IMR-90 (cell line): ENCODE data around the gene WIPI1. TPM values are rescaled to one million over a fixed set of nuclear protein-coding genes. Genes with fewer than 3 reads are reported as not detected.
"Not testable (repeated sequence)": the region's sequence is repeated elsewhere in the genome, so short reads cannot be mapped to it uniquely, and the experiment has no call there.

Source experiments
- ATAC-seq: fragments of 200-7000 bp; cut with Tn5 transposase; 2 replicates; pipeline ENCODE4 v1.9.1; 2020; ENCODE audit warnings: low read depth, mild to moderate bottlenecking, moderate library complexity
- BruUV-seq: library from RNA; stranded (reverse); fragments of 400-500 nt; replicated peaks from 2 replicates; lab custom pipeline; 2021; lab: Mats Ljungman, UMichigan
- CTCF ChIA-PET: fragments of 300-600 bp; formaldehyde crosslinking; extraction: SDS; loops from one replicate; lab custom pipeline; 2021; ENCODE audit warnings: antibody characterized with exemption; lab: Yijun Ruan, JAX
- POLR2A ChIA-PET: fragments of 300-600 bp; sonication (Branson Sonifier 250); formaldehyde crosslinking; loops from one replicate; lab custom pipeline; 2022; ENCODE audit warnings: antibody characterized with exemption; ENCODE audit not compliant: unreplicated experiment; lab: Charles Lee
- DNase-seq: peaks from one replicate; pipeline ENCODE4 v3.0.0; 2013
- H2AFZ ChIP-seq: replicated peaks from 2 replicates; pipeline ENCODE3; 2013; ENCODE audit warnings: low read length, mild to moderate bottlenecking; ENCODE audit not compliant: poor library complexity
- H2AK5ac ChIP-seq: 2 replicates; pipeline ENCODE4 v1.6.1; 2013; ENCODE audit warnings: low read depth, low read length, inconsistent platforms
- H2AK9ac ChIP-seq: replicated peaks from 2 replicates; pipeline ENCODE3; 2013; ENCODE audit warnings: mild to moderate bottlenecking, low read depth, low read length, moderate library complexity; ENCODE audit not compliant: poor library complexity
- H2BK120ac ChIP-seq: 2 replicates; pipeline ENCODE4 v1.6.1; 2013; ENCODE audit warnings: low read depth, low read length, inconsistent platforms
- H2BK15ac ChIP-seq: 3 replicates; pipeline ENCODE4 v1.6.1; 2013; ENCODE audit warnings: low read depth, low read length, inconsistent platforms
- H2BK20ac ChIP-seq: 2 replicates; pipeline ENCODE4 v1.6.1; 2013; ENCODE audit warnings: low read depth, mild to moderate bottlenecking, inconsistent platforms, low read length, moderate library complexity
- H2BK5ac ChIP-seq: 2 replicates; pipeline ENCODE4 v1.6.1; 2013; ENCODE audit warnings: mild to moderate bottlenecking, low read depth, low read length, inconsistent platforms; ENCODE audit not compliant: poor library complexity, severe bottlenecking
- H3K14ac ChIP-seq: replicated peaks from 2 replicates; pipeline ENCODE4 v1.6.1; 2013; ENCODE audit warnings: low read depth, low read length, inconsistent platforms
- H3K18ac ChIP-seq: 2 replicates; pipeline ENCODE4 v1.6.1; 2013; ENCODE audit warnings: low read depth, low read length, control low read depth
- H3K23ac ChIP-seq: 2 replicates; pipeline ENCODE4 v1.6.1; 2013; ENCODE audit warnings: low read depth, low read length, inconsistent platforms
- H3K27ac ChIP-seq: 2 replicates; pipeline ENCODE4 v1.5.1; 2013; ENCODE audit warnings: mild to moderate bottlenecking, control low read depth, low read length; ENCODE audit not compliant: insufficient read depth
- H3K27me3 ChIP-seq: 2 replicates; pipeline ENCODE4 v1.6.1; 2013; ENCODE audit warnings: low read length; ENCODE audit not compliant: control insufficient read depth, insufficient read depth
- H3K36me3 ChIP-seq: 2 replicates; pipeline ENCODE4 v1.6.1; 2013; ENCODE audit warnings: low read length, mixed read lengths; ENCODE audit not compliant: control insufficient read depth, insufficient read depth
- H3K4ac ChIP-seq: 2 replicates; pipeline ENCODE4 v1.6.1; 2013; ENCODE audit warnings: low read depth, low read length, inconsistent platforms
- H3K4me1 ChIP-seq: 2 replicates; pipeline ENCODE4 v1.6.1; 2013; ENCODE audit warnings: low read length, mixed read lengths; ENCODE audit not compliant: control insufficient read depth, insufficient read depth
- H3K4me2 ChIP-seq: 2 replicates; pipeline ENCODE4 v1.6.1; 2013; ENCODE audit warnings: low read depth, mild to moderate bottlenecking, control low read depth, low read length, moderate library complexity
- H3K4me3 ChIP-seq: 2 replicates; pipeline ENCODE4 v1.5.1; 2013; ENCODE audit warnings: low read depth, mild to moderate bottlenecking, control low read depth, low read length, moderate library complexity; ENCODE audit not compliant: insufficient read depth
- H3K56ac ChIP-seq: 2 replicates; pipeline ENCODE4 v1.6.1; 2013; ENCODE audit warnings: low read length, inconsistent platforms; ENCODE audit not compliant: insufficient read depth; ENCODE audit errors: extremely low read depth
- H3K79me1 ChIP-seq, 2 experiments: 2 replicates each; pipeline ENCODE4 v1.6.1; 2013; ENCODE audit warnings: low read length in 2 of 2, inconsistent platforms in 1 of 2, low read depth in 1 of 2
- H3K9ac ChIP-seq: 2 replicates; pipeline ENCODE4 v1.6.1; 2013; ENCODE audit warnings: low read depth, low read length, control low read depth
- H3K9me1 ChIP-seq: 2 replicates; pipeline ENCODE4 v1.6.1; 2013; ENCODE audit warnings: low read length, inconsistent platforms; ENCODE audit not compliant: insufficient read depth
- H3K9me3 ChIP-seq: 2 replicates; pipeline ENCODE4 v1.6.1; 2013; ENCODE audit warnings: low read length; ENCODE audit not compliant: control insufficient read depth, insufficient read depth
- H4K20me1 ChIP-seq: 2 replicates; pipeline ENCODE4 v1.6.1; 2013; ENCODE audit warnings: low read length, inconsistent platforms; ENCODE audit not compliant: insufficient read depth
- H4K5ac ChIP-seq: 2 replicates; pipeline ENCODE4 v1.6.1; 2013; ENCODE audit warnings: mild to moderate bottlenecking, low read depth, low read length, control low read depth
- H4K8ac ChIP-seq, 2 experiments: 2 replicates each; pipeline ENCODE4 v1.6.1; 2013; ENCODE audit warnings: low read depth in 2 of 2, low read length in 2 of 2, control low read depth in 1 of 2, inconsistent platforms in 1 of 2
- H4K91ac ChIP-seq: 2 replicates; pipeline ENCODE4 v1.6.1; 2013; ENCODE audit warnings: low read depth, low read length, inconsistent platforms; ENCODE audit not compliant: insufficient read depth
- WGBS, 2 experiments: methylation state at CpG; one replicate each; pipeline versions ENCODE4 v1.1.5 to v1.1.7; 2013; ENCODE audit warnings: missing lambda C conversion rate in 2 of 2; ENCODE audit not compliant: insufficient read length in 1 of 2; ENCODE audit errors: extremely low coverage in 2 of 2; 5-methylcytosine and 5-hydroxymethylcytosine counted together
- dilution Hi-C: fragments of 300-500 bp; cut with HindIII; formaldehyde crosslinking; loops from one replicate; pipeline ENCODE4 v1.14.3; 2018; ENCODE audit warnings: low sequenced_read_pairs; ENCODE audit not compliant: unreplicated experiment
- in situ Hi-C: fragments of 300-500 bp; cut with MboI; formaldehyde crosslinking; loops from 3 replicates; pipeline ENCODE4 v1.14.3; 2019; ENCODE audit warnings: low sequenced_read_pairs, inconsistent platforms, mixed read lengths
- intact Hi-C: fragments of 100-400 bp; cut with micrococcal nuclease; formaldehyde crosslinking; loops from 2 replicates; pipeline ENCODE4 v1.10.0; 2022
- polyA plus RNA-seq, 3 experiments: library from polyadenylated mRNA; depleted of rRNA; stranded (reverse); fragments of >200 nt; gene quantifications; 2 replicates each; pipeline ENCODE4 v1.2.3, GENCODE V29; 2012; ENCODE audit warnings: low replicate concordance in 1 of 3
- total RNA-seq: library from RNA; depleted of rRNA; stranded (reverse); fragments of >200 nt; gene quantifications from 2 replicates; pipeline ENCODE4 v1.2.3, GENCODE V29; 2012

The WIPI1 gene
- total and polyA plus RNA-seq, 2 of the 4 experiments (the other 2 are of a cell fraction): 78.6 to 129 TPM

DNA sequence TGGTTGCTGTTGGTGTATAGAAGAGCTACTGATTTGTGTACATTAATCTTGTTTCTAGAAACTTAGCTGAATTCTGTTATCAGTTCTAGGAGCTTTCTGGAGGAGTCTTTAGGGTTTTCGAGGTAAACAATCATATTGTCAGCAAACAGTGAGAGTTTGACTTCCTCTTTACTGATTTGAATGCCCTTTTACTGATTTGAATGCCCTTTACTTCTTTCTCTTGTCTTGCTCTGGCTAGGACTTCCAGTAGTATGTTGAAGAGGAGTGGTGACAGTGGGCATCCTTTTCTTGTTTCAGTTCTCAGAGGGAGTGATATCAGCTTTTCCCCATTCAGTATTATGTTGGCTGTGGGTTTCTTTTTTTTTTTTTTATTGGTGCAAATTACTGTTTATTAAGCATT is 49.6 kb downstream of the WIPI1 start:
- no CpG with 5 or more reads among the region's 1 CpG for WGBS, 2 experiments
- H3K4me3 ChIP-seq, POLR2A ChIA-PET, H3K9me1 ChIP-seq, H3K4me1 ChIP-seq, CTCF ChIA-PET, H4K8ac ChIP-seq, H2BK120ac ChIP-seq, H3K14ac ChIP-seq, H2AK5ac ChIP-seq, H3K79me1 ChIP-seq, H3K4ac ChIP-seq, H3K36me3 ChIP-seq, H2BK15ac ChIP-seq, H4K91ac ChIP-seq, H3K9ac ChIP-seq, H3K18ac ChIP-seq, ATAC-seq, DNase-seq, H3K9me3 ChIP-seq, H2BK20ac ChIP-seq, H4K5ac ChIP-seq, dilution Hi-C loops, H2AK9ac ChIP-seq, in situ Hi-C loops, H3K56ac ChIP-seq, H3K23ac ChIP-seq, H4K20me1 ChIP-seq, H2BK5ac ChIP-seq, H3K4me2 ChIP-seq, BruUV-seq, H3K27me3 ChIP-seq, intact Hi-C loops, H3K27ac ChIP-seq, H2AFZ ChIP-seq: not testable (repeated sequence)

- intact Hi-C loops, H3K27me3 ChIP-seq, H2BK5ac ChIP-seq, H4K8ac ChIP-seq, H2AK9ac ChIP-seq, H3K4me1 ChIP-seq, H2BK20ac ChIP-seq, H3K9ac ChIP-seq, H2BK15ac ChIP-seq, CTCF ChIA-PET, H3K79me1 ChIP-seq, H3K4me3 ChIP-seq, DNase-seq, H3K56ac ChIP-seq, H4K5ac ChIP-seq, H3K9me1 ChIP-seq, H2BK120ac ChIP-seq, BruUV-seq, H3K4me2 ChIP-seq, H3K14ac ChIP-seq, H3K18ac ChIP-seq, H4K91ac ChIP-seq, ATAC-seq, dilution Hi-C loops, H3K23ac ChIP-seq, H4K20me1 ChIP-seq, H3K9me3 ChIP-seq, H3K27ac ChIP-seq, POLR2A ChIA-PET, H3K4ac ChIP-seq, H2AK5ac ChIP-seq, H3K36me3 ChIP-seq, H2AFZ ChIP-seq: not testable (repeated sequence)
- WGBS, 2 experiments: no CpG with 5 or more reads among the region's 5 CpGs
- in situ Hi-C loops: loop anchor here (5.0 kb wide), 1 partner anchor 142 kb away; no protein-coding TSS in a partner anchor
Measured at GRCh38 chr17:68403837-68404236, 53.5 kb downstream of the WIPI1 start.
